Activated naive CD4-positive, alpha-beta T cell treated with anti-CD3 and anti-CD28 coated beads, Interleukin-2, amount 50 U/mL, for 24 hours (primary cell): Measurements from ENCODE around the gene CDC14B.
"Not testable (repeated sequence)": the region's sequence is repeated elsewhere in the genome, so short reads cannot be mapped to it uniquely, and the experiment has no call there.

Source experiments
- H3K27ac Mint-ChIP-seq: one replicate; pipeline ENCODE4 v1.8.0; 2021; ENCODE audit warnings: mild to moderate bottlenecking, mixed read lengths
- H3K27me3 Mint-ChIP-seq: one replicate; pipeline ENCODE4 v1.8.0; 2021; ENCODE audit warnings: mixed read lengths
- H3K36me3 Mint-ChIP-seq: one replicate; pipeline ENCODE4 v1.8.0; 2021; ENCODE audit warnings: mixed read lengths
- H3K4me1 Mint-ChIP-seq: one replicate; pipeline ENCODE4 v1.8.0; 2021; ENCODE audit warnings: mixed read lengths
- H3K4me3 Mint-ChIP-seq: one replicate; pipeline ENCODE4 v1.8.0; 2021; ENCODE audit warnings: mild to moderate bottlenecking, mixed read lengths
- H3K9me3 Mint-ChIP-seq: one replicate; pipeline ENCODE4 v1.8.0; 2021; ENCODE audit warnings: mixed read lengths

Gene CDC14B

DNA sequence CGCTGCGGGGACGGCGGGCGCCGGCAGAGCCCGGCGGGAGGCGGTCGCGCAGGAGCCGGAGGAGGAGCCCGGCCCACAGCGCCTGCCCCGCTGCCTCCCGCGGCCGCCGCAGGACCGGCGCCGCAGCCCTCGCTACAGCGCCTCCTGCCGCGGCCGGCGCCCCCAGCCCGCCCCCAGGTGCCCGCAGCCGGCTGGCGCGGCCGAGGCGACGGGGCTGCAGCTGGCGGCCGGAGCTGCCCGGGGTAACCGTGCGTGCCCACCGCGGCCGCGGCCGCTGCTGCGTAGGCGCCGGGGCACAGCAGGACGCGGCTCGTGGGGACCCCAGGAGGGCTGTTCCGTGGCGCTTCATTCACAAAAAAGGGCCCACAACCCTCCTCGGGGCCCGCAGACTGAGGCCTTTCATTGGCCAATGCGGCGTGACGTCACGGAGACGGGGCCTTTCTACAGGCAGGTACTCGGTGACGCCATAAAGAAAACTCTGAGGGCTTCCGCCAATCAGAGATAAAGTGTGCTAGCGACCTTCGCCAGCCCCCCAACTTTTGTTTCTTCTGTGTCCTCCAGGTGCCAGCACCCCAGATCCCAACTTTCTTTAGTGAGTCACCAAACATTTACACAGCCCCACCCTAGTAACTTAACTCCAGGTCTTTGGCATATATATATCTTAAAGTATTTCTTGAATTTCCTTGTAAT is at the start of gene CDC14B:
CDC14B (minus strand) TSS at position 353 of the 690 bp plus-strand sequence. CDS start 465 bp downstream, outside the sequence.
- Mint-ChIP-seq H3K36me3 (no peaks in the 10 kb centered on the region), H3K9me3 (no peaks in the 10 kb centered on the region), H3K27me3 (peaks cover 30% of the 10 kb centered on the region), H3K4me3 (peak within 1 kb of the TSS; percentile 73), H3K4me1 (peaks cover 13% of the 10 kb centered on the region), H3K27ac (no peak within 1 kb of the TSS)

DNA sequence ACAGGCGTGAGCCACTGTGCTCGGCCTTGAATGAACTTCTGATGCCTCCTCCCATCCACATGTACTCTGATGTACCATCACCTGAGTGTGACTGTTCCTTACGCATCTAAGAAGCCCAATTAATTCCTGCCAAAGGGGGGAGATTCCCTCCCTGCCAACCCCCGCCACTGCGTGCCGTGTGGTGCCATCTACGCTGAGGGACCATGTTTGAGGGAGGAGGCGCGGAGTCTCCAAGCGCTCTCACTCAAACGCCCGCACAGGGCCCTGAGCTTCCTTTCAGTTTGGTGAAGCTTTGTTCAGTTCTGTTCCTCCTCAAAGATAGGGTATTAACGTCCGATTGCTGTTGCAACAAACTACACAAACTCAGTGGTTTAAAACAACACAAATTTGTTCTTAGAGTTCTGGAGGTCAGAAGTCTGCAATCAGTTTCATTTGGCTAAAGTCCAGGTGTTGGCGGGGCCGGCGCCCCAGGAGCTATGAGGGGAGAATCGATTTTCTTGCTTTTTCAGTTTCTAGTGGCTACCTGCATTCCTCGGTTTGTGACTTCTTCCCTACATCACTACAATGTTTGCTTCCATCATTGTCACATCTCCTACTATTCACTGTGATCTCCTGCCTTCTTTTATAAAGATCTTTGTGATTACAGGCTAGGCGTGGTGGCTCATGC is 49.4 kb upstream of the CDC14B start:
- no peak overlapping the region for H3K27ac Mint-ChIP-seq

DNA sequence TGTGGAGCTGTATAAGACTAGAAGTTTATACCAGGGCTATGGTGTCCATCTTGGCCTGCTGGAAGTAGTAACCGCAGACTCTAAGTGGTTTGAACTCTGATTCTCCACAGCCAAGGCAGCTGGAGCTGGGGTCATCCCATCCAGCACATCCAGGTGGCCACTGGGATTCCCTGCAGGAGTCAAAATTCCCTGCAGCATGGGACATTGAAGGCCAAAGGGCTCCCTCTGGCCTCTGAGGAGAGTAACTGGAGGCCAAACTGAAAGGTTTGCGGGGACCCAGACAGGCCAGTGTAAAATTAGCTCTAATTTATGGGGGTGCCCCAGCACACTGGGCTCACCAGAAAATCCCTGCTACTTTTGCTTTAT is 47.7 kb upstream of the CDC14B start:
- Mint-ChIP-seq H3K9me3 (no peaks in the 10 kb centered on the region), H3K36me3 (no peaks in the 10 kb centered on the region), H3K27ac (no peak overlapping the region), H3K4me1 (no peaks in the 10 kb centered on the region), H3K27me3 (peaks cover 3% of the 10 kb centered on the region), H3K4me3 (no peak overlapping the region)

More for the DNA sequence above, 49.4 kb upstream of the CDC14B start:
- H3K4me3 Mint-ChIP-seq: no peak overlapping the region
- no peaks in the 10 kb centered on the region for H3K9me3 Mint-ChIP-seq
- H3K4me1 Mint-ChIP-seq: no peaks in the 10 kb centered on the region
- H3K27me3 Mint-ChIP-seq: peaks cover 3% of the 10 kb centered on the region
- H3K36me3 Mint-ChIP-seq: no peaks in the 10 kb centered on the region

DNA sequence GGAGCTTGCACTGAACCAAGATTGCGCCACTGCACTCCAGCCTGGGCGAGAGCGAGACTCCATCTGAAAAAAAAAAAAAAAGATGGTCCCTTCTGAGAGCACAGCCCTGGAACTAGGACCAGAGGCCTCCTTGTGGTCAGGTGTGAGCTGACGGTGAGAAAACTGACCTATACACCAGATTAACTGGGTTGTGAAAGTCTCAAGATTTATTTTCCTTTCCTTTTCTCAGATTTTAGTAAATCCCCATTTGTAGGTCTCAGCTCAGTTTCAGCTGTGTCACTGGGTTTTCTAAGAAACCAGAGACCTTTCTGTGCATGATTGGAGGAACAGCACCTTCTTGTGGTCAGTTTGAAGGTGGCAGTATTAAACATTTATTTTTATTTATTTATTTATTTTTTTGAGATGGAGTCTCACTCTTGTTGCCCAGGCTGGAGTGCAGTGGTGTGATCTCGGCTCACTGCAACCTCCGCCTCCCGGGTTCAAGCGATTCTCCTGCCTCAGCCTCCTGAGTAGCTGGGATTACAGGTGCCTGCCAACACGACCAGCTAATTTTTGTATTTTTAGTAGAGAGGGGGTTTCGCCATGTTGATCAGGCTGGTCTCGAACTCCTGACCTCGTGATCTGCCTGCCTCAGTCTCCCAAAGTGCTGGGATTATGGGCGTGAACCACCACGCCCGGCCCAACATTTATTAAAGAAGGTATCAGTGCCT is 47.2 kb upstream of the CDC14B start:
- H3K9me3 Mint-ChIP-seq, H3K4me1 Mint-ChIP-seq, H3K36me3 Mint-ChIP-seq, H3K27ac Mint-ChIP-seq, H3K4me3 Mint-ChIP-seq, H3K27me3 Mint-ChIP-seq: not testable (repeated sequence)

GRCh38 chr9:96665789-96666188 is 46.1 kb upstream of the CDC14B start:
- no peaks in the 10 kb centered on the region for H3K9me3 Mint-ChIP-seq
- H3K36me3 Mint-ChIP-seq: no peaks in the 10 kb centered on the region
- no peaks in the 10 kb centered on the region for H3K4me1 Mint-ChIP-seq
- H3K4me3 Mint-ChIP-seq: no peak overlapping the region
- no peaks in the 10 kb centered on the region for H3K27me3 Mint-ChIP-seq
- H3K27ac Mint-ChIP-seq: no peak overlapping the region

DNA sequence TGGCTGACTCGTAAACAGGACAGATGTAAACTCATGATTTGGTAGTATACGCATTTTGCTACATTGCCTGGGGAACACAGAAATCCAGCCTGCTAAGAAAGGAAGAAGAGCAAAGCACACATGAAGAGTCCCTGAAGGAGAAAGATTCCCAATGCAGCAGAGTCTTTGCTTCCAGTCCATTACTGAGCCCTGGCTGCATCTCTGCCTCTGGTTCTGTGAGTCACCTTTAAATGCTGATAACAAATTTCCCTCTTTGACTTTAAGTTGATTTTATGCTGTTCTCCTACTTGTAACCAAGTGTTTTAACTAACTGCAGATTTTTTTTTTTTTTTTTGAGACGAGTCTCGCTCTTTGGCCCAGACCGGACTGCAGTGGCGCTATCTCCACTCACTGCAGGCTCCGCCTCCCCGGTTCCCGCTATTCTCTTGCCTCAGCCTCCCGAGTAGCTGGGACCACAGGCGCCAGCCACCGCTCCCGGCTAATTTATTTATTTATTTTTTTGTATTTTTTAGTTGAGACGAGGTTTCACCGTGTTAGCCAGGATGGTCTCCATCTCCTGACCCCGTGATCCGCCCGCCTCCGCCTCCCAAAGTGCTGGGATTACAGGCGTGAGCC is 44.0 kb upstream of the CDC14B start:
- H3K4me3 Mint-ChIP-seq: no peak overlapping the region

DNA sequence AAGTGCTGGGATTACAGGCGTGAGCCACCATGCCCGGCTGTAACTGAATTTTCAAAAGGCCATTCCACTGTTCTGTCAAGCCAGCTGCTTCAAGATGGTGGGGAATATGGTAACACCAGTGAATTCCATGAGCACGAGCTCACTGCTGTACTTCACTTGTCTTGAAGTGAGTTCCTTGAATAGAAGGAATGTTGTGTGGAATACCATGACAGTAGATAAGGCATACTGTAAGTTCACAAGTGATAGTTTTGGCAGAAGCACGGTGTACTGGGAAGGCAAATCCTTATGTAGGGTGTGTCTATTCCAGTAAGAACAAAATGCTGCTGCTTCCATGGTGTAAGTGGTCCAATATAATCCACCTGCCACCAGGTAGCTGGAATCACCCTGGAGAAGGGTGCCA is 42.1 kb upstream of the CDC14B start:
- Mint-ChIP-seq H3K4me3 (no peak overlapping the region), H3K4me1 (peaks cover 4% of the 10 kb centered on the region), H3K9me3 (no peaks in the 10 kb centered on the region), H3K27me3 (no peaks in the 10 kb centered on the region), H3K27ac (no peak overlapping the region), H3K36me3 (no peaks in the 10 kb centered on the region)

More for the DNA sequence above, 44.0 kb upstream of the CDC14B start:
- Mint-ChIP-seq H3K27ac (no peak overlapping the region), H3K4me1 (no peaks in the 10 kb centered on the region), H3K9me3 (no peaks in the 10 kb centered on the region), H3K27me3 (no peaks in the 10 kb centered on the region), H3K36me3 (no peaks in the 10 kb centered on the region)

GRCh38 chr9:96660692-96661248 is 41.1 kb upstream of the CDC14B start:
- H3K4me3 Mint-ChIP-seq: no peak overlapping the region

GRCh38 chr9:96655198-96655851 is 35.7 kb upstream of the CDC14B start, which contains the start of gene PRXL2C:
Gene PRXL2C, minus strand, starts transcription at chr9:96655317. Its CDS starts 36 bp downstream, at chr9:96655281.
- peaks cover 21% of the 10 kb centered on the region for H3K4me1 Mint-ChIP-seq
- peak within 1 kb of the TSS; percentile 86 for H3K27ac Mint-ChIP-seq
- no peaks in the 10 kb centered on the region for H3K9me3 Mint-ChIP-seq
- H3K4me3 Mint-ChIP-seq: peak within 1 kb of the TSS; percentile 91
- H3K27me3 Mint-ChIP-seq: no peaks in the 10 kb centered on the region
- no peaks in the 10 kb centered on the region for H3K36me3 Mint-ChIP-seq

More at GRCh38 chr9:96660692-96661248, 41.1 kb upstream of the CDC14B start:
- no peaks in the 10 kb centered on the region for H3K27me3 Mint-ChIP-seq
- peaks cover 8% of the 10 kb centered on the region for H3K4me1 Mint-ChIP-seq
- no peak overlapping the region for H3K27ac Mint-ChIP-seq
- H3K9me3 Mint-ChIP-seq: no peaks in the 10 kb centered on the region
- H3K36me3 Mint-ChIP-seq: no peaks in the 10 kb centered on the region

- Mint-ChIP-seq H3K4me1 (peaks cover 21% of the 10 kb centered on the region), H3K4me3 (peak overlapping the region; percentile 89), H3K9me3 (no peaks in the 10 kb centered on the region)
These were observed 35.0 kb upstream of the CDC14B start for GRCh38 chr9:96654450-96655197.

DNA sequence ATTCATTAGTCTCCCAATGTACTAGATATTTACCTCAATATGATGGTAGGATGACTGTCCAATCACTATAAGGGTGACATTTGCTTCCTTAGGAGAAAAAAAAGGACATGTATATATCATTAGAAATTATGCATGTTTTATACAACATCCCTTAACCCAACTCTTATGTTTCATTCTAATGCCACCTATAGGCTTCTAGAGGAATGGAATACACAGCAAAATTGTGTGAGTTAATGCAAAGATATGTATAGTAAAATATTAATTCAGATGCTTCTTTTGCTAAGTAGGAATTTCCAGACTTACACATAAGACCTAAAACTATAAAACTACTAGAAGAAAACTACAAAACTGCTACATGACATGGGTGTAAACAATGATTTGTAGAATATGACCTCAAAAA is 32.0 kb upstream of the CDC14B start:
- no peak overlapping the region for H3K27ac Mint-ChIP-seq
- no peaks in the 10 kb centered on the region for H3K27me3 Mint-ChIP-seq
- no peak overlapping the region for H3K4me3 Mint-ChIP-seq
- peaks cover 6% of the 10 kb centered on the region for H3K36me3 Mint-ChIP-seq
- H3K4me1 Mint-ChIP-seq: peaks cover 17% of the 10 kb centered on the region
- H3K9me3 Mint-ChIP-seq: no peaks in the 10 kb centered on the region

More at GRCh38 chr9:96654450-96655197, 35.0 kb upstream of the CDC14B start:
- Mint-ChIP-seq H3K27ac (peak overlapping the region; percentile 85), H3K27me3 (no peaks in the 10 kb centered on the region), H3K36me3 (peaks cover under 1% of the 10 kb centered on the region)

- H3K36me3 Mint-ChIP-seq: peaks cover 12% of the 10 kb centered on the region
- H3K4me3 Mint-ChIP-seq: no peak overlapping the region
- H3K27me3 Mint-ChIP-seq: no peaks in the 10 kb centered on the region
- H3K27ac Mint-ChIP-seq: no peak overlapping the region
- peaks cover 6% of the 10 kb centered on the region for H3K4me1 Mint-ChIP-seq
- no peaks in the 10 kb centered on the region for H3K9me3 Mint-ChIP-seq
These were observed 30.1 kb upstream of the CDC14B start for GRCh38 chr9:96649620-96650324.

DNA sequence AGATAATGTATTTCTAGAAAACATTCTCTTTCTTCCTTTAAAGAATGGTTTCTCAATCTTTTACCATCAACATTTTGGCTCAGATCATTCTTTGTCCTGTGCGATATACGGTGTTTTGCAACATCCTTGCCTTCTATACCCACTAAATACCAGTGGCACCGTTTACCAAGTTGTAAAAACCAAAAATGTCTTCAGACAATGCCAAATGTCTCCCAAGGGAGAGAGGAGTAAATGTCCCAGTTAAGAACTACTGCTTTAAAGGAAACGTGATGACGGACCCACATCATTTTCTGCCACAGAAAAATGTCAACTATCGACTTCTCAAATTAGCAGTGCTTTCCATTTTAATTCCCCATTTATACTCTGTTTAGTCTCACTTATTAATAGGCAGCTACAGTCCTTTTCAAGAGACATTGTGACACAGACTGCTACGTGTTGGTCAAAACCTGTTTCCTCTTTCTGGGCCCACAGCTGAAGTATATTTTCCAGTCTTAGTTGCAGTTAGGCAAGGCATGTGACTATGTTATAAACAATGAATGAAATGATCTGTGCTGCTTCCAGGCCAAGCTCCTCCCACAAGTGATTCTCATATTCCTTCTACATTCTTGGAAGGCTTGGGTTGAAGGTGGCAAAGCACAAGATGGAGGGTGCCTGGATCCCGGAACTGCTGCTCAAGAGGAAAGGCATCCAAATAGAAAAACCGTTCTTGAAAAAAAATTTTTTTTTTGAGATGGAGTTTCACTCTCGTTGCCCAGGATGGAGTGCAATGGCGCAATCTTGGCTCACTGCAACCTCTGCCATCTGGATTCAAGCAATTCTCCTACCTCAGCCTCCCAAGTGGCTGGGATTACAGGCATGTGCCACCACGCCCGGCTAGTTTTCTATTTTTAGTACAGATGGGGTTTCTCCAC is 26.7 kb upstream of the CDC14B start:
- no peak overlapping the region for H3K27ac Mint-ChIP-seq
- no peak overlapping the region for H3K4me3 Mint-ChIP-seq
- H3K9me3 Mint-ChIP-seq: no peaks in the 10 kb centered on the region
- peaks cover 12% of the 10 kb centered on the region for H3K36me3 Mint-ChIP-seq
- H3K4me1 Mint-ChIP-seq: no peaks in the 10 kb centered on the region
- no peaks in the 10 kb centered on the region for H3K27me3 Mint-ChIP-seq
